ENCODE measurements around the gene SLC36A1. TPM values are rescaled to one million over a fixed set of nuclear protein-coding genes. Genes with fewer than 3 reads are reported as not detected.

SLC36A1 gene
- total RNA-seq, 4 donors from 2014 or later, result 4.5 to 7.5 (median 5.9) TPM

GRCh38 chr5:151541571-151541970, 94.2 kb downstream of the SLC36A1 start:
- intact Hi-C loops (cut with DNase I), result no loop called here
- H3K27ac ChIP-seq, result no peak overlapping the region
- H3K4me3 ChIP-seq (replicated peaks in 1 of 3), result no peak overlapping the region
- no peaks in the 10 kb centered on the region for H3K9me3 ChIP-seq
- WGBS, 2 donors, result 92 to 95% methylated on average over 2 of the region's 2 CpGs
- no peaks in the 10 kb centered on the region for H3K27me3 ChIP-seq
- TF ChIP-seq CTCF (IDR thresholded peaks at IDR 0.05), result no peak
- no peaks in the 10 kb centered on the region for H3K4me1 ChIP-seq
- no peak for DNase-seq
- H3K36me3 ChIP-seq, result no peaks in the 10 kb centered on the region

Small RNAs within 50 kb of the gene (microRNA-seq; reads per million reads assigned to microRNA genes)
- not detected for gene MIR6499

Small RNAs within 50 kb of the gene (small RNA-seq; reads per million reads assigned to genes)
- gene MIR6499, result not detected
- gene RNA5SP197, result not detected

Other genes starting within 250 kb of the SLC36A1 start
- gene CCDC69, start 223.5 kb upstream of the SLC36A1 start, total RNA-seq, result 10 to 100 TPM; 13.5 to 51.6 (median 18.3) TPM
- gene GM2A, start 194.4 kb upstream of the SLC36A1 start, total RNA-seq, result 10 to 100 TPM; 15.4 to 23.8 (median 18.8) TPM
- gene SLC36A3, start 143.8 kb upstream of the SLC36A1 start, total RNA-seq, result not detected
- not detected for gene SLC36A2, start 100.0 kb upstream of the SLC36A1 start, total RNA-seq
- gene FAT2, start 143.7 kb downstream of the SLC36A1 start, total RNA-seq, result under 1 TPM in 3 of 4 donors, not detected in 1; 0.11 to 0.54 (median 0.13) TPM
- gene SPARC, start 239.3 kb downstream of the SLC36A1 start, total RNA-seq, result 100 to 1,000 TPM; 302 to 327 (median 309) TPM

All from thyroid gland (tissue), 4 donors.